Measurements from ENCODE around the gene SORL1.
A peak's percentile ranks its signal among the peaks of the same experiment; 100 is the strongest.
"Not testable (repeated sequence)": the region's sequence is repeated elsewhere in the genome, so short reads cannot be mapped to it uniquely, and the experiment has no call there.

The SORL1 gene

GRCh38 chr11:121451986-121452608, at the start of gene SORL1:
Gene SORL1 (plus strand): TSS chr11:121452314. CDS start chr11:121452332, 18 bp downstream.
- DNase-seq = peak; percentile 81

- no peak for DNase-seq
Measured at GRCh38 chr11:121405646-121406045, 46.5 kb upstream of the SORL1 start.

GRCh38 chr11:121406291-121406690, 45.8 kb upstream of the SORL1 start:
- DNase-seq = no peak

- no peak for DNase-seq
Measured at GRCh38 chr11:121408830-121409229, 43.3 kb upstream of the SORL1 start.

GRCh38 chr11:121410041-121410440, 42.1 kb upstream of the SORL1 start:
- DNase-seq = not testable (repeated sequence)

- DNase-seq = not testable (repeated sequence)
Measured at GRCh38 chr11:121411330-121411729, 40.8 kb upstream of the SORL1 start.

GRCh38 chr11:121412000-121412587, 40.0 kb upstream of the SORL1 start:
- no peak for DNase-seq

GRCh38 chr11:121412711-121413415, 39.3 kb upstream of the SORL1 start:
- no peak for DNase-seq

- no peak for DNase-seq
Measured at GRCh38 chr11:121414141-121414913, 37.8 kb upstream of the SORL1 start.

- DNase-seq = no peak
Measured at GRCh38 chr11:121415856-121416255, 36.3 kb upstream of the SORL1 start.

GRCh38 chr11:121417055-121417551, 35.0 kb upstream of the SORL1 start:
- peak; percentile 11 for DNase-seq

GRCh38 chr11:121417607-121418006, 34.5 kb upstream of the SORL1 start:
- DNase-seq = no peak

- DNase-seq = peak; percentile 10
Measured at GRCh38 chr11:121418625-121419114, 33.4 kb upstream of the SORL1 start.

GRCh38 chr11:121419836-121420235, 32.3 kb upstream of the SORL1 start:
- no peak for DNase-seq

- no peak for DNase-seq
Measured at GRCh38 chr11:121420398-121420797, 31.7 kb upstream of the SORL1 start.

- no peak for DNase-seq
Measured at GRCh38 chr11:121421149-121421901, 30.8 kb upstream of the SORL1 start.

GRCh38 chr11:121422675-121423074, 29.4 kb upstream of the SORL1 start:
- no peak for DNase-seq

GRCh38 chr11:121425828-121426227, 26.3 kb upstream of the SORL1 start:
- DNase-seq = no peak

GRCh38 chr11:121426476-121427399, 25.4 kb upstream of the SORL1 start:
- DNase-seq = peak; percentile 59

- no peak for DNase-seq
Measured at GRCh38 chr11:121427400-121427744, 24.7 kb upstream of the SORL1 start.

GRCh38 chr11:121429556-121429955, 22.6 kb upstream of the SORL1 start:
- DNase-seq = no peak
